GM19372 (cell line): ENCODE measurements around the gene REXO4.
"Not testable (repeated sequence)": the region's sequence is repeated elsewhere in the genome, so short reads cannot be mapped to it uniquely, and the experiment has no call there.

ENCODE experiments used
- ATAC-seq: cut with Tn5 transposase; IDR thresholded peaks from one replicate; pipeline ENCODE4 v1.9.1; 2021; ENCODE audit warnings: mild to moderate bottlenecking, low read depth, moderate library complexity; ENCODE audit not compliant: unreplicated experiment

Gene REXO4

GRCh38 chr9:133423216-133423615, 5.4 kb upstream of the REXO4 start:
- no peak for ATAC-seq

GRCh38 chr9:133421615-133422542, 4.1 kb upstream of the REXO4 start, which contains the start of gene ADAMTS13:
Gene ADAMTS13, plus strand, starts transcription at chr9:133422367. Its CDS starts 77 bp downstream, at chr9:133422444.
- ATAC-seq: no peak

- no peak for ATAC-seq
These were observed 2.6 kb upstream of the REXO4 start for GRCh38 chr9:133420392-133420827.

GRCh38 chr9:133419005-133419404, 1.2 kb upstream of the REXO4 start:
- ATAC-seq: no peak

- no peak for ATAC-seq
These were observed 2.6 kb downstream of the REXO4 start for GRCh38 chr9:133415170-133415569.

- no peak for ATAC-seq
These were observed 9.8 kb downstream of the REXO4 start for GRCh38 chr9:133408042-133408441.

GRCh38 chr9:133406480-133407307, 11.1 kb downstream of the REXO4 start:
- ATAC-seq: no peak

GRCh38 chr9:133405508-133406438, 12.0 kb downstream of the REXO4 start:
- no peak for ATAC-seq

- no peak for ATAC-seq
These were observed 13.3 kb downstream of the REXO4 start for GRCh38 chr9:133404454-133405002.

- ATAC-seq: no peak
These were observed 13.9 kb downstream of the REXO4 start for GRCh38 chr9:133403766-133404453.

GRCh38 chr9:133402689-133403088, 15.1 kb downstream of the REXO4 start:
- no peak for ATAC-seq

GRCh38 chr9:133401588-133401987, 16.2 kb downstream of the REXO4 start:
- ATAC-seq: no peak

GRCh38 chr9:133400292-133400691, 17.5 kb downstream of the REXO4 start:
- no peak for ATAC-seq

GRCh38 chr9:133397895-133398294, 19.9 kb downstream of the REXO4 start:
- ATAC-seq: no peak

GRCh38 chr9:133397370-133397769, 20.4 kb downstream of the REXO4 start:
- ATAC-seq: no peak

- no peak for ATAC-seq
These were observed 20.9 kb downstream of the REXO4 start for GRCh38 chr9:133396952-133397351.

GRCh38 chr9:133394687-133395271, 23.0 kb downstream of the REXO4 start:
- no peak for ATAC-seq

GRCh38 chr9:133393399-133393798, 24.4 kb downstream of the REXO4 start:
- ATAC-seq: no peak

GRCh38 chr9:133392308-133392707, 25.5 kb downstream of the REXO4 start:
- not testable (repeated sequence) for ATAC-seq
